Astrocyte of the cerebellum (primary cell): Measurements from ENCODE around the gene WDHD1.
A peak's percentile ranks its signal among the peaks of the same experiment; 100 is the strongest.

Experiments used
- DNase-seq: peaks from one replicate; pipeline ENCODE4 v3.0.0-alpha.2; 2011; ENCODE audit warnings: low read depth
- H3K4me3 ChIP-seq: 2 replicates; pipeline ENCODE4 v1.5.1; 2011; ENCODE audit warnings: mild to moderate bottlenecking, low read depth, low read length, moderate library complexity
- in situ Hi-C: cut with HindIII; loops from 2 replicates; pipeline ENCODE4 v1.10.0; 2017; ENCODE audit warnings: low sequenced_read_pairs
- TF ChIP-seq, protein P1 (sequence below): IDR thresholded peaks from 2 replicates; pipeline ENCODE4 v1.5.1; 2012; ENCODE audit warnings: low read length, low read depth, moderate library complexity, mild to moderate bottlenecking; ENCODE audit errors: missing control alignments

WDHD1 gene, protein sequence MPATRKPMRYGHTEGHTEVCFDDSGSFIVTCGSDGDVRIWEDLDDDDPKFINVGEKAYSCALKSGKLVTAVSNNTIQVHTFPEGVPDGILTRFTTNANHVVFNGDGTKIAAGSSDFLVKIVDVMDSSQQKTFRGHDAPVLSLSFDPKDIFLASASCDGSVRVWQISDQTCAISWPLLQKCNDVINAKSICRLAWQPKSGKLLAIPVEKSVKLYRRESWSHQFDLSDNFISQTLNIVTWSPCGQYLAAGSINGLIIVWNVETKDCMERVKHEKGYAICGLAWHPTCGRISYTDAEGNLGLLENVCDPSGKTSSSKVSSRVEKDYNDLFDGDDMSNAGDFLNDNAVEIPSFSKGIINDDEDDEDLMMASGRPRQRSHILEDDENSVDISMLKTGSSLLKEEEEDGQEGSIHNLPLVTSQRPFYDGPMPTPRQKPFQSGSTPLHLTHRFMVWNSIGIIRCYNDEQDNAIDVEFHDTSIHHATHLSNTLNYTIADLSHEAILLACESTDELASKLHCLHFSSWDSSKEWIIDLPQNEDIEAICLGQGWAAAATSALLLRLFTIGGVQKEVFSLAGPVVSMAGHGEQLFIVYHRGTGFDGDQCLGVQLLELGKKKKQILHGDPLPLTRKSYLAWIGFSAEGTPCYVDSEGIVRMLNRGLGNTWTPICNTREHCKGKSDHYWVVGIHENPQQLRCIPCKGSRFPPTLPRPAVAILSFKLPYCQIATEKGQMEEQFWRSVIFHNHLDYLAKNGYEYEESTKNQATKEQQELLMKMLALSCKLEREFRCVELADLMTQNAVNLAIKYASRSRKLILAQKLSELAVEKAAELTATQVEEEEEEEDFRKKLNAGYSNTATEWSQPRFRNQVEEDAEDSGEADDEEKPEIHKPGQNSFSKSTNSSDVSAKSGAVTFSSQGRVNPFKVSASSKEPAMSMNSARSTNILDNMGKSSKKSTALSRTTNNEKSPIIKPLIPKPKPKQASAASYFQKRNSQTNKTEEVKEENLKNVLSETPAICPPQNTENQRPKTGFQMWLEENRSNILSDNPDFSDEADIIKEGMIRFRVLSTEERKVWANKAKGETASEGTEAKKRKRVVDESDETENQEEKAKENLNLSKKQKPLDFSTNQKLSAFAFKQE

DNA sequence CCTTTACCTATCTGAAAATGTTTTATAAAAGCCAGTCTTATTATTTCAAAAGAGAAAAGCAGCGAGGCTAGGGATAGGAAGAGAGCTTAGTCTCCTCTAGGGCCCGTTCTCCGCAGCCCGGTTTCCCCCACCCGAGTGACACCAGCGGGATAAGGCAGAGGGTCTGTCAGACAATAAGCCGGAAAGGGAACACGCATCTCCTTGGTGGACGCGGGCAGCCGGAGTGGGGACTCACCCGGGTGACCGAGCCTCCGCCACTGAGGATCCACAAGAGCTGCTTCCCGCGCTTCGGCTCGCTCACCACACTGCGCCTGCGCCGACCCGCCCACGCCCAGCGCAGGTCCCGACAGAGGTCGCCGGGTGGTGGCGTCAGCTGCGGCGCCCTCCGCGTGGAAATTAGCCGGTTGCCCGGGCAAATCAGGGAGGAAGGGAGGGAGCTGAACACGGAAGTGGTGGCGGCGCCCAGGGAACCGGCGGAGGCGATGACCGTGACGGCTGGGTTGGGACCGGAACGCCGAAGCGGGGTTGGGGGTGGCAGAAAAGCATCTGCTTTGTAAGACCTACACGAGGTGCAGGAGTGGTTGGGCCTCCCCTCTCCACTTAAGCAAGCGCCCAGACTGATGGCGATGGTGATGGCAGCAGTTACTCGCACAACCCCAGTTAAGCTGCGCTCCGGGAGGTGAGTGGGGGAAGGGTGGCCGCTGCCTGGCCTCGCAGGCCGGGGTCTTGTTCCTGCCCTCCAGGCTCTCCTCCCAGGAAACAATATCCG, at the start of gene WDHD1, which contains the start of gene SOCS4:
Gene WDHD1 (minus strand): TSS at position 307 of the 769 bp plus-strand sequence. CDS start 312 bp downstream, outside the sequence.
Gene SOCS4 (plus strand): TSS at position 444 of the 769 bp plus-strand sequence. CDS start 15,806 bp downstream, outside the sequence.
- DNase-seq = peak; percentile 59
- TF ChIP-seq, protein P1, sequence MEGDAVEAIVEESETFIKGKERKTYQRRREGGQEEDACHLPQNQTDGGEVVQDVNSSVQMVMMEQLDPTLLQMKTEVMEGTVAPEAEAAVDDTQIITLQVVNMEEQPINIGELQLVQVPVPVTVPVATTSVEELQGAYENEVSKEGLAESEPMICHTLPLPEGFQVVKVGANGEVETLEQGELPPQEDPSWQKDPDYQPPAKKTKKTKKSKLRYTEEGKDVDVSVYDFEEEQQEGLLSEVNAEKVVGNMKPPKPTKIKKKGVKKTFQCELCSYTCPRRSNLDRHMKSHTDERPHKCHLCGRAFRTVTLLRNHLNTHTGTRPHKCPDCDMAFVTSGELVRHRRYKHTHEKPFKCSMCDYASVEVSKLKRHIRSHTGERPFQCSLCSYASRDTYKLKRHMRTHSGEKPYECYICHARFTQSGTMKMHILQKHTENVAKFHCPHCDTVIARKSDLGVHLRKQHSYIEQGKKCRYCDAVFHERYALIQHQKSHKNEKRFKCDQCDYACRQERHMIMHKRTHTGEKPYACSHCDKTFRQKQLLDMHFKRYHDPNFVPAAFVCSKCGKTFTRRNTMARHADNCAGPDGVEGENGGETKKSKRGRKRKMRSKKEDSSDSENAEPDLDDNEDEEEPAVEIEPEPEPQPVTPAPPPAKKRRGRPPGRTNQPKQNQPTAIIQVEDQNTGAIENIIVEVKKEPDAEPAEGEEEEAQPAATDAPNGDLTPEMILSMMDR = no peak
- in situ Hi-C loops = no loop called here
- peak within 1 kb of the TSS; percentile 68 for H3K4me3 ChIP-seq

DNA sequence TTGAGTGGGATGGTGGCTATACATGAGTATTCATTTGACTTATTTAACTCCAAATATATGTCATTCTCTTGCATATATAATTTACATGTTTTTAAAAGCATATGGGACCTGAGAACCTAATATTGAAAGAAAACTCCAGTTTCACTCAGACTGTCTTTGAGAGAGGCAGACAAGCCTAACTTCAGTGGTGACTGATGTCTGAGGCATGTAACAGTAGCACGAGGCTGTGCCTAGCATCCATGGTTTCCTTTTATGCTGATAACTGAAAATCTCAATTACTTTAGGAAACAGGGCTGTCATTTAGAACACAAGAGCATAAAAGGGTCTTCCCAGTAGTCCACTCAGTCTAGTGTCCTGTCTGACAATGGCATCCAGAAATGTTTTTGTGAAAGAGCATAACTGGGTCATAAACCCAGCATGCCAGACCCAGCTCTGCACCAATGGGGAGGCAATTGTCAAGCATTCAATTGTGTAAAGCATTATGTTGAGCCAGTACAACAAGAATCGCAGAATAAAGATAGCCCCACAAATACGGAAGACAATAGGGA, 48.8 kb upstream of the WDHD1 start:
- TF ChIP-seq, protein P1 = no peak
- in situ Hi-C loops = no loop called here
- no peak for DNase-seq
- no peak overlapping the region for H3K4me3 ChIP-seq

DNA sequence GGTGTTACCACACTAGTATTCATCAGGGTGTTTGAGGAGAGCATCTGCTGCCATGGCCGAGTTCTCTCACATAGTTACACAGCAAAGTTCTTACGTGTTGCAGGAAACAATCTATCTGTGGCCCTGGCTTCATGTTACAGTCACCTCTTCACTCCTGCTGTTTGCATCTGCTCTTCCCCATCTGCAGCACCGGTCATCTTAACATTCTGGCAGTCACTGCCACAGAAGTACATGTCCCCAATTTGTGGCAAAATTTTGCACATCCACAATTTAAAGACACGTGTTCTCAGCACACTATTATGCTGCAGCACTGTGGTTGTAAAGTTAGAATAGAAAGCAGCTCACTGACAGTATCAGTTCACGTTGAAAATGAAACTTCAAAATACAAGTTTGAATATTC, 47.8 kb upstream of the WDHD1 start:
- no peak for DNase-seq
- H3K4me3 ChIP-seq = no peak overlapping the region
- TF ChIP-seq, protein P1 = no peak
- in situ Hi-C loops = no loop called here

DNA sequence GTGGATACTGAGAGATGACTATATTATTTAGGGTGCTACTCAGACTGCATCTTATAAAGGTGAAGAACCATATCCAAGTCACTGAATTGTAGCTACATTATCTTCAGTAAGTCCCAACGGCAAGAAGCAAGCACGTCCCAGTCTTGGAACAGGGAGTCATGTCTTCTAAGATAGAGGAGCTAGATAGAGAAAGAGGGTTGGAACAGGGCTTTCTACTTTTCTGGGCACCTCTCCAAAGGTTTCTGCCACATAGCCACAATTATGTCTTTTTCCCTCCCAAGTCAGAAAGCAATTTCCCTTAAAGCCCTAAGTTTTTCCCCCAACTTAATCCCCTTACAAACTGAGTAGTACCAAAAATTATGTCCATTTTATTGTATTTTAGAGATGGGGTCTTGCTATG, 47.0 kb upstream of the WDHD1 start:
- in situ Hi-C loops = no loop called here
- TF ChIP-seq, protein P1 = no peak
- no peak overlapping the region for H3K4me3 ChIP-seq
- DNase-seq = peak; percentile 86

DNA sequence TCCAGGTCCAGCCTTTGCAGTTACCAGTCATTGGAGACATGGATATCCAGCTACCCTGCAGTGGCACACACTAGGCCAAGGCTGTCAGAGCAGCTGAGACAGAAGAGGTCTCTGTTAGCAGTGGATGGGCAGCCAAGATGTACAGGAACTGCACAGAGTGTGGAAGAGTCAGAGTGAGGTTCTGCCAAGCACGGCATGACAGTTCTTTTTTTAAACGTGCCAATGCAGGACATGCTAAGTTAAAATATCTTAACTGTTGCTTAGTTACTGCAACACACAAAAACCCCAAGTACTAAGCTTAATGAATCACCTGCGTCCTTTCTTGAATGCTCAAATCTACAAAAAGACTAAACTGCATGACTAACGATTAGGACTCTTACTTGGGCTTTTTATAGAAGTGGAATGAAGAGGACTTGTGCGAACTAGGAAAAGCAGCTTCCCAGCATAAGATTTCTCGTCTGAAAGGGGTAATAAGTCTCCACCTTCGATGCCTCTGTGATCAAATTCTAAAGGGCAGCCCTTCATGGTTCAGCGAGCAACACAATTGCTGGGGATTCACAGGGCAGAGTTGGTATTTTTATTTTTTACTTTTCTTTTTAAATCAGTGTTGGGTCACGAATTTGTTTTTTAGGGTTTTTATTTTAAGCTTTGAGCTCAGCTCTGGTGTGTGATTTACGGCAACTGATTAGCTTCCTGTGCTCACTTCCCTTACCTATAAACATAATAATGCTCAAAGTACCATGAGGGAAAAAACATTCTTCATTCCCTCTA, 45.2 kb upstream of the WDHD1 start:
- TF ChIP-seq, protein P1 = no peak
- no peak overlapping the region for H3K4me3 ChIP-seq
- in situ Hi-C loops = no loop called here
- DNase-seq = peak; percentile 91
